Activated naive CD4-positive, alpha-beta T cell treated with anti-CD3 and anti-CD28 coated beads for 36 hours (primary cell): ENCODE measurements around the gene PDE1C. TPM values are rescaled to one million over a fixed set of nuclear protein-coding genes. Genes with fewer than 3 reads are reported as not detected.

Experiments
- CTCF ChIA-PET: fragments of 350-600 bp; sonication (Branson Sonifier 250); formaldehyde crosslinking; loops from one replicate; lab custom pipeline; 2021; ENCODE audit warnings: antibody characterized with exemption; lab: Charles Lee
- DNase-seq: peaks from one replicate; pipeline ENCODE4 v3.0.0-alpha.2; 2020
- H3K27ac Mint-ChIP-seq: one replicate; pipeline ENCODE4 v1.8.0; 2021; ENCODE audit warnings: mild to moderate bottlenecking, mixed read lengths
- H3K27me3 Mint-ChIP-seq: one replicate; pipeline ENCODE4 v1.8.0; 2021; ENCODE audit warnings: low read depth, mixed read lengths
- H3K36me3 Mint-ChIP-seq: one replicate; pipeline ENCODE4 v1.8.0; 2021; ENCODE audit warnings: low read depth, mixed read lengths
- H3K4me1 Mint-ChIP-seq: one replicate; pipeline ENCODE4 v1.8.0; 2021; ENCODE audit warnings: low read depth, mixed read lengths
- H3K4me3 Mint-ChIP-seq: one replicate; pipeline ENCODE4 v1.8.0; 2021; ENCODE audit warnings: mild to moderate bottlenecking, moderate library complexity, mixed read lengths
- H3K9me3 Mint-ChIP-seq: one replicate; pipeline ENCODE4 v1.8.0; 2021; ENCODE audit warnings: mixed read lengths
- intact Hi-C: fragments of 100-400 bp; cut with micrococcal nuclease; formaldehyde crosslinking; loops from one replicate; pipeline ENCODE4 v1.15.1; 2023
- total RNA-seq, 2 experiments: library from RNA; stranded (reverse); gene quantifications; one replicate each; pipeline ENCODE4 v1.2.3, GENCODE V29; 2021

The PDE1C gene
- total RNA-seq: not detected

DNA sequence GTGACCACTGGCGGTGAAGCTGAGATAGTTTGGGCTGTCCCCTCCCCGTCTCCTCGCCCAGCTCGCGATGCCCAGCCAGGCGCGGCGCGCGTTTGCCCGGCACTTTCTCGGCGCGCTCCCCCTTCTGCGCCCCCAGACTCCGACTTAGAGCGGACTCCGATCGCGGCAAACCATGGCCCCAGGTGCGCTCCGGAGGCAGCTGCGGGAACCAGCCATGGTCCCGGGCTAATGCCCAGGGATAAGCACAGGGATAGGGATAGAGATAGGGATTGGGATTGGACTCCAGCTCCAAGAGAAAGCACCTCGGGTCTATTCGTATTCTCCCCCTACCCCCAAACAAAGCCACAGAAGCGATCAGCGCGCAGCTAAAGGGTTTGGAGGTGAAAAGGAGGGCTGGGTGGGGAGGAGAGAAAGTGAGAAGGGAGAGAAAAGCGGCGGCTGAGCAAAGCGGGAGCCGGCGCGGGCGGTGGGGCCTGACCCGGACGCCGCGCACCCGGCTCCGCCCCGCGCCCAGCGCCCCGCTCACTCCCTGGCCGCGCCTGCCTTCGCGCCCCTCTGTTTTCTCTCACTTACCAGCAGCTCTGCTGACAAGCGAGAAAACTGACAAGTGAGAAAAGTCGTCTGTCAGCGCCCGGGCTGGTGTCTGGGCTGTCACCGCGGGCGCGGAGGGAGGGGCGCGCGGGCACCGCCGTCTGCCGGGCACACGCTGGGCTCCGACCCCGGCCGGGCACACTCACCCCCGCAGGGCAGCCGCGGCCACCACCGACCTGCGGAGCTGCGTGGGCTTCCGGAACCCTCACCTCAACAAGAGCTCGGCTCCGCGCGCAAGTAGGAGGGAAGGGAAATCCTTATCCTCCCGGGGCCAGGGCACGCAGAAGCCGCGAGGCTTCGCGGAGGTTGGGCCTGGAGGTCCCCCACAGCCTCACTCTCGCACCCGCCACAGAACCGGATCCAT is at the start of gene PDE1C:
Gene PDE1C, minus strand, starts transcription at position 2 of the 955 bp plus-strand sequence.
- H3K27ac Mint-ChIP-seq: no peak within 1 kb of the TSS
- DNase-seq: no peak
- H3K36me3 Mint-ChIP-seq: no peaks in the 10 kb centered on the region
- no peaks in the 10 kb centered on the region for H3K9me3 Mint-ChIP-seq
- H3K27me3 Mint-ChIP-seq: peaks cover 37% of the 10 kb centered on the region
- H3K4me3 Mint-ChIP-seq: no peak within 1 kb of the TSS
- no peaks in the 10 kb centered on the region for H3K4me1 Mint-ChIP-seq
- intact Hi-C loops: no loop called here
- CTCF ChIA-PET: no interaction called here

DNA sequence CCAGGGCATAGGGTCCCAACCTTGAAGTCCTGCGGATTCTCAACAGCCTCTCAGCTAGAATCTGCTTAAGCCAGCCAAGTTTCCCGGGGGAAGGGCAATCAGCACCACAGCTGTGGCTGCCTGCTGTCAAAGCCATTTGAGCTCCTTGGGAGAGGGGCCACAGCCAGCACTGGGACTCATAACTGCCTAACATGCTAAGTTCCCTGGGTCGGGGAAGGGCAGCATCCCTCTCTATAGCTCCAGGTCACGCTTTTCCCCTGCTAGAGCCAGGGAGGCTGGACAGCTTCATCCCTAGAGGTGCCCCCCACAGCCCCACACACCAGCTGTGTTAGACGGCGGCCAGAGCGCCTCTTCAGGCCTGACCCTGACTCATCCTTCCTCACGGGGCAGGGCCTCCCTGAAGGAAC is 49.6 kb upstream of the PDE1C start:
- Mint-ChIP-seq H3K27ac (no peak overlapping the region), H3K9me3 (peaks cover 12% of the 10 kb centered on the region), H3K4me3 (no peak overlapping the region), H3K36me3 (no peaks in the 10 kb centered on the region), H3K27me3 (no peaks in the 10 kb centered on the region), H3K4me1 (no peaks in the 10 kb centered on the region)
- CTCF ChIA-PET: no interaction called here
- DNase-seq: no peak
- intact Hi-C loops: no loop called here

DNA sequence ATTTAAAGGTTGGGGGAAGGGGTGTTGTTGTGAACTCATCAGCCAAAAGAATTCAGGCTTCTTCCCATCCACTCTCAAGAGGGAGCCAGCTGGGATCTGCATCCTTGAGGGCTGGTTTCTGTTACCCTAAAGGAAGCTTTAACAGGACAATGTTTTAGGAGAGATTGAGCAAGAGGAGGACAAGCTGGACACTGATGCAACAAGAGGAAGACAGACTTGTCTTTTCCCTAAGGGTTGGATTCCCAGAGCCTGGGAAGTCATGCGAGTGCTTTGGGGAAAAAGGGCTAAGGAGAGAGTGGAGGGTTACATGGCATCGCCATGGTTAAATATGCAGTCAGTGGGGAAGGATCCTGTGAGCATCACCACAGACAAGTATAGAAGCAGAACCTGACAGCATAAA is 47.6 kb upstream of the PDE1C start:
- Mint-ChIP-seq H3K27ac (no peak overlapping the region), H3K9me3 (peaks cover 5% of the 10 kb centered on the region), H3K36me3 (no peaks in the 10 kb centered on the region), H3K27me3 (no peaks in the 10 kb centered on the region), H3K4me3 (no peak overlapping the region), H3K4me1 (no peaks in the 10 kb centered on the region)
- no peak for DNase-seq
- intact Hi-C loops: no loop called here
- CTCF ChIA-PET: no interaction called here

DNA sequence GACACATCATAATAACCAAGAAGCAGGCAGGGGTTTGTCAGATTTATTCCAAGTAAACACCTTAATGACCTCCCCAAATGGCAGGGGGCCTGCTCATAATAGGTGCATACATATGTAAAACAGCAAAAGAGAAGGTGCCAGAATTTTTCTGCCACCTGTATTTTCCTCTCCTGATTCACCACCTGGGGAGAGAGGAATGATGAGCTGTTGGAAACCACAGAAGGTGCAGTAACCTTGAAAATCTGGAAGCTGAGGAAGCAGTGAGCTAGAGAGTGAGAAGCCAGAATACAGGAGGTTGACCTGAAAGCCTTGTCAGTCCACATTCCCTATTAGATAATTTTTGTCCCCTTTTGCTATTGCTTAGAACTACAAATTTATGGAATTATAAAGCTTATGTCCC is 46.2 kb upstream of the PDE1C start:
- Mint-ChIP-seq H3K4me1 (no peaks in the 10 kb centered on the region), H3K36me3 (no peaks in the 10 kb centered on the region), H3K9me3 (peaks cover 8% of the 10 kb centered on the region), H3K4me3 (no peak overlapping the region), H3K27me3 (no peaks in the 10 kb centered on the region), H3K27ac (no peak overlapping the region)
- CTCF ChIA-PET: no interaction called here
- no peak for DNase-seq
- intact Hi-C loops: no loop called here

DNA sequence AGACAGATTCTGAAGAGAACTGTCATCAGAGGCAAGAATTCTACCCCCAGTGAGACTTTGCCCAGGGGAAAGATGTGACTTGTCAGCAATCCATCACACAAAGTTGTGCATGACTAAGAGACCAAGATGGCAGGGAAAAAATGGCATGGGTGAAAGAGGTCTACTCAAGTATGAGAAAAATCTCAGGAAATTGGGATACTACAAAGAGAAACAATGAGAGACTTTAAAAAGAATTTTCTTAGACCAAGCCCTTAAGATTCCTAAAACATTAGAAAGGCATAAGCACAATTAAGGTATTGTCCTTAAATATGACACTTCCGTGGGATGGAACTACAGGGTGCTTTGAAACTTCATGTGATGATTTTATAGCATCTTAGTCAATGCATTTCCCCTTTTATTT is 45.6 kb upstream of the PDE1C start:
- CTCF ChIA-PET: no interaction called here

DNA sequence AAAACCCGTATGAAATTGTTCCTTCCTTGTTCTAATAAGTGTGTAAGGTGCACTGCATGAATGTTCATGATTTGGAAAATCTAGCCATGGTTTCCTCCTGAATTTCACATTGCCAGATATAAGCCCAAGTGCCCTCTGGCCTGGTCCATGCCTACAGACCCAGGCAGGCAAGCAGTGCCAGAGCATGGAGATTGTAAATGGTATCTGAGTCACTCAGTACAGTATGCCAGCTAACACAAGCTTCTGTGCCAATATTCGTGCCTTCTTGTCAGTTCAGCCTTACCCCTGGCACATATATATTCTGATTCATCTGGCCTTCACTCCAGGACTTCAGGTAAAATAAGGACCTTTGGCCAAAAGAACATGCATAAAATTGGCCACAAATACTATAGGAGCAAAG is 38.4 kb upstream of the PDE1C start:
- H3K36me3 Mint-ChIP-seq: no peaks in the 10 kb centered on the region
- H3K9me3 Mint-ChIP-seq: peaks cover 13% of the 10 kb centered on the region
- intact Hi-C loops: no loop called here
- no peak overlapping the region for H3K27ac Mint-ChIP-seq
- CTCF ChIA-PET: no interaction called here
- no peaks in the 10 kb centered on the region for H3K4me1 Mint-ChIP-seq
- no peaks in the 10 kb centered on the region for H3K27me3 Mint-ChIP-seq
- H3K4me3 Mint-ChIP-seq: no peak overlapping the region
- no peak for DNase-seq

More for the DNA sequence above, 45.6 kb upstream of the PDE1C start:
- Mint-ChIP-seq H3K27ac (no peak overlapping the region), H3K4me3 (no peak overlapping the region), H3K27me3 (no peaks in the 10 kb centered on the region), H3K9me3 (peaks cover 11% of the 10 kb centered on the region), H3K4me1 (no peaks in the 10 kb centered on the region), H3K36me3 (no peaks in the 10 kb centered on the region)
- DNase-seq: no peak
- intact Hi-C loops: no loop called here

DNA sequence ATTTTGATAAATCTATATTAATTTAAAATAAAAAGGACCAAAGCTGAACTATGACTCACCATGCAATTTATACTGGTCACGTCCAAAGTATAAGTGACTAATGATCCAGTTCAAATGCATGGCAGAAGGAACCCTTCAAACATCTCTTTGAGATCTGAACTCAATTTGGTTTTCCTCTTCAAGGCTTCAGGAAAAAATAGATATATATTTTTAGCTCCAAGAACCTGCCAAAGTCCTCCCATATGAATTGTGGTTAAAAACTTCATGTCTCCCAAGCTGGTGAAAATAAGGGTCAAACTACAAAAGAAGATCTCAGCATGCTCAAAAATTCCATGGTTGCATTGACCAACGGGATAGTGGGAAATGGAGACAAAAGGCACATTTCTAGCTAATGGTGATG is 34.6 kb upstream of the PDE1C start:
- H3K4me1 Mint-ChIP-seq: no peaks in the 10 kb centered on the region
- intact Hi-C loops: no loop called here
- DNase-seq: no peak
- H3K9me3 Mint-ChIP-seq: peaks cover 5% of the 10 kb centered on the region
- no peak overlapping the region for H3K27ac Mint-ChIP-seq
- CTCF ChIA-PET: no interaction called here
- no peaks in the 10 kb centered on the region for H3K27me3 Mint-ChIP-seq
- no peaks in the 10 kb centered on the region for H3K36me3 Mint-ChIP-seq
- H3K4me3 Mint-ChIP-seq: no peak overlapping the region

DNA sequence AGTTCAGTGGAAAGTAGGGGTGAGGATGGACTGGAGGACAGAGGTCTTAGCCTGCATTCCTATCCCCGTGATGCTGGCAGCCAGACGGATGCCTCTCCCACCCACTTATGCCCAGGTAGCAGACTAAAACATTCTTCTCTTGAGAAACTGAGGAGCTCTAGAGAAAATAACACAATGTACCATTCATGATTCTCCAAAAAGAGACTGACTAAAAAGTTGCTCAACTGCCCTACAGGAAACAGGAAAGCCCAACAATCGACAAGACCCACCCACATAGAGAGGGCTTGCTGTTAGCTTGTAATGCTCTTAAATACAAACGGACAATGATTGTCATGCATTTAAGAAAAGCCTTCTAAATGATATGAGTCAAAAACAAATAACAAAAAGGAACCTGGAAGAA is 33.2 kb upstream of the PDE1C start:
- CTCF ChIA-PET: no interaction called here
- H3K4me1 Mint-ChIP-seq: no peaks in the 10 kb centered on the region
- H3K36me3 Mint-ChIP-seq: no peaks in the 10 kb centered on the region
- DNase-seq: no peak
- no peak overlapping the region for H3K27ac Mint-ChIP-seq
- intact Hi-C loops: no loop called here
- no peak overlapping the region for H3K4me3 Mint-ChIP-seq
- no peaks in the 10 kb centered on the region for H3K27me3 Mint-ChIP-seq
- H3K9me3 Mint-ChIP-seq: peaks cover 5% of the 10 kb centered on the region

DNA sequence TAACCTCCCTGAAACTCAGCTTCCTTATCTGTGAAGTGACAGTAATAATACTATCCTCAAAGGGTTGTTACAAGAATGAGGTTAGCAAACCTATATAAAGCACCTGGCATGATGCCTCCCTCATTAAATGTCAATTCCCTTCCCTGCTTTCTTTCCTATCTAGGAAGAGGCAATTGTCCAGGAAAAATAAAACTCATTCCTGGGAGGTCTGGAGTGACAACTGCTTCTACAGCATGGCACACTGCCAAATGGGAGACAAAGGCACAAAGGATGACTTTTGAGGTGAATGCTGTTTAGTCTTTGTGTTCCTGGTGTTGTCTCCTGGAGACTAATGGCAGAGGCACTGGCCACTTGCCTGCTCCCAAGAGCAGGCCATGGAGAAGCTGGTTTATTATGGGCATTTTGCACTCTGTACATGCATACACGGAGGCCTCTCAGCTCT is 32.2 kb upstream of the PDE1C start:
- Mint-ChIP-seq H3K36me3 (no peaks in the 10 kb centered on the region), H3K27ac (no peak overlapping the region), H3K4me1 (no peaks in the 10 kb centered on the region), H3K27me3 (no peaks in the 10 kb centered on the region), H3K9me3 (peaks cover 5% of the 10 kb centered on the region), H3K4me3 (no peak overlapping the region)
- DNase-seq: no peak
- CTCF ChIA-PET: no interaction called here
- intact Hi-C loops: no loop called here

DNA sequence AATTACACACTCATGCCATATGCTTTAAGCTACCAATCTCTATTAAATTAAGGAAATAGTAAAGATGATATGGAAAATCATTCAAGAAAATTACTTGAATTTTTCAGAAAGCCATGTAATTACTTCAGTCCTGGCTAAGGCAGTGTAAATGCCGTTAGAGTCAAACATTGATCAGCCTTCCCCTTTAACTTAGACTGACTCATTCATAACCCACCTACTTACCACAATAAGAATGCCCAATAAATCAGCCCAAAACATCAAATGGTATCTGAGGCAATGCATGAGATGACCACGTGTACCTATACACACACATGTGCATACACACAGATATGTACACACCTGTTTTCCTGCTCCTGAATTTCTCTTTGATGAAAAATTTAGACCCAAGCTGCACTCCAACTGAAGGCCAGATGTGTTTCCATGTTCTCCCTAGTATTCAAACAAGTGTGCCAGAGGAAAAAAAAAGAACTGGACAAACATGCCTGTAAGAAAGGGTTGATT is 30.2 kb upstream of the PDE1C start:
- H3K36me3 Mint-ChIP-seq: no peaks in the 10 kb centered on the region
- H3K27ac Mint-ChIP-seq: no peak overlapping the region
- H3K27me3 Mint-ChIP-seq: no peaks in the 10 kb centered on the region
- no peaks in the 10 kb centered on the region for H3K4me1 Mint-ChIP-seq
- intact Hi-C loops: no loop called here
- H3K4me3 Mint-ChIP-seq: no peak overlapping the region
- CTCF ChIA-PET: no interaction called here
- DNase-seq: no peak
- H3K9me3 Mint-ChIP-seq: peaks cover 5% of the 10 kb centered on the region

DNA sequence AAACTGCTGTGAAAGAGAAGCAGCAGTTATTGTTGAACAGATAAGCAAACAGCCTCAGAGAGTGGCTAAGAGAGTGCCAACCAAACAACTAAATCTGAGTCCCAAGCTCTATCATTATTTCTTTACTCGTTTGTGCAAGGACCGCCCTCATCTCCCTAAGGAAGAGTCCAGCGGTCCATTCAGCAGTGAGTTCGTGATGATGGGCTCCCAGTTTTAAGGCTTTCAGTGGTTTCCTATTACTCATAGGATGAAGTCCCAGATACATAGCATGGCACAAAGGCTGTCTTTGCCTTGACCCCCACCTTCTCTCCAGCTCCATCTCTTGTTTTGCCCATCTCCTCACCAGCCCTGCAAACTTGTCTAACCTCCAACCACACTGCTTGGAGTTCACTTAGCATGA is 24.3 kb upstream of the PDE1C start:
- Mint-ChIP-seq H3K27ac (no peak overlapping the region), H3K4me3 (no peak overlapping the region), H3K4me1 (no peaks in the 10 kb centered on the region), H3K36me3 (no peaks in the 10 kb centered on the region), H3K9me3 (no peaks in the 10 kb centered on the region), H3K27me3 (no peaks in the 10 kb centered on the region)
- CTCF ChIA-PET: no interaction called here
- intact Hi-C loops: no loop called here
- DNase-seq: no peak

DNA sequence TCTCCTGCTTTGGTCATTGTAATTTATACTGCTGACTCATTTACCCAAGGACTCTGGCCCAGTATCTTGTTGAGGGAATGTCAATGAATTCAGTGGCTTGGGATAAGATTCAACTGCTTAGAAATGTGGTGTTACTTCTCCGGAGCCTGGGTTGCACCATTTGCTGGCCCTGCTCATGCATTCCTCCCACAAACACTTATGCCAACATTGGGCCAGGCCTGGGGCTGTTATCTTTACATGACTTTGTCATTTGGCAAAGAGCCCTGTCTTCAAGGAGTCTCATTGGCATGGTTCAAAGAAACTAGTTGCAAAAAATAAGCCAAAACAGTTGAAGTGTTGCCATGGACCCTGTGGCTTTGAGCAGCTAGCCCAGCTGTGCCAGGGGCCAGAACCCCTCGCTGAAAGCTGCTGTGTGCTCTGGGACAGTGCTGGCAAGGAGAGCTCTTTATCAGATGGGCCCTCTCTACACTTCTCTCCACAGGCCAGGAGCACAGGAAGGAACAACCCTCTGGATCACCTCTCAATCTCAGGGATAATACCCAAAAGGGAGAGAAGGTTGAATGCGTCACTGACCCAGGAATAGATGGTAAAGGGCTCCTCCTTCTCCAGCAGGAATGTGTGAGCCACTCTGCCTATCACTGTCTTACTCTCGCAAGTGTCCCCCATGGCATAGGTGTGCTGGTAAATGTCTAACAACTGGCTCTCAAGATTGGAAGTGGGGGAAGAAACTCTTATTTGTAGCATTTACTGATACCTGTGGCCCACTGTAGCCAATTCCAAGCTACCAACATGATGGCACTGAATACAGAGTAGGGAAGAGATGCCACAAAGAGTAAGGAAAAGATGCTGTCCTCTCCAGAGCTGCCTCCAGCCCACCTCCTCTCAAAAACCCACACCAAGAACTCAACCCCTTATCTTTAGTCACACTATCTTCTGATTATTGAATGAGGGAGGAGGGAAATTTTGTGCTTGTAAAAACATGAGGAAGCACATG is 23.5 kb upstream of the PDE1C start:
- no peak overlapping the region for H3K4me3 Mint-ChIP-seq
- CTCF ChIA-PET: no interaction called here
- H3K27ac Mint-ChIP-seq: no peak overlapping the region
- H3K4me1 Mint-ChIP-seq: no peaks in the 10 kb centered on the region
- intact Hi-C loops: no loop called here
- H3K36me3 Mint-ChIP-seq: no peaks in the 10 kb centered on the region
- H3K9me3 Mint-ChIP-seq: no peaks in the 10 kb centered on the region
- no peaks in the 10 kb centered on the region for H3K27me3 Mint-ChIP-seq
- DNase-seq: no peak
